Body of pancreas (tissue), 4 donors: ENCODE measurements around the gene LHFPL4. TPM values are rescaled to one million over a fixed set of nuclear protein-coding genes. Genes with fewer than 3 reads are reported as not detected.
"Not testable (repeated sequence)": the region's sequence is repeated elsewhere in the genome, so short reads cannot be mapped to it uniquely, and the experiment has no call there.

ENCODE experiments used
- ATAC-seq: fragments of 150-250 bp; one replicate; pipeline ENCODE4 v1.9.1; 2016
- DNase-seq, 4 donors: peaks; one replicate each; pipeline ENCODE4 v3.0.0-alpha.2; 2019
- H3K27ac ChIP-seq, 4 donors: fragments of 200-600 bp; sonication (generic); 1 replicate in 3 of 4; 2 replicates in 1 of 4; pipeline versions ENCODE4 v1.5.1 to v1.6.1; 2016 to 2019; ENCODE audit warnings: mild to moderate bottlenecking in 1 of 4, mixed read lengths in 1 of 4, moderate library complexity in 1 of 4
- H3K27me3 ChIP-seq, 2 donors: fragments of 200-600 bp; sonication (generic); one replicate each; pipeline ENCODE4 v1.6.0; 2016; ENCODE audit warnings: mild to moderate bottlenecking in 1 of 2
- H3K36me3 ChIP-seq, 2 donors: fragments of 200-600 bp; sonication (generic); replicated peaks in 1 of 2; 2 replicates each; pipeline ENCODE4 v1.5.1; 2016; ENCODE audit warnings: low read depth in 2 of 2; ENCODE audit not compliant: insufficient read depth in 1 of 2
- H3K4me1 ChIP-seq: fragments of 200-600 bp; sonication (generic); one replicate; pipeline ENCODE4 v1.6.0; 2016
- H3K4me3 ChIP-seq, 2 donors: fragments of 200-600 bp; sonication (generic); 1 replicate in 1 of 2; 2 replicates in 1 of 2; pipeline ENCODE4 v1.5.1; 2016 to 2019
- H3K9me3 ChIP-seq, 3 donors: fragments of 200-600 bp; sonication (generic); 1 replicate in 2 of 3; 2 replicates in 1 of 3; pipeline ENCODE4 v1.5.1; 2016
- POLR2A ChIP-seq, 3 donors: fragments of 450-650 bp; IDR thresholded peaks; one replicate each; pipeline ENCODE4 v1.6.1; 2016; ENCODE audit warnings: antibody characterized with exemption in 3 of 3, mild to moderate bottlenecking in 2 of 3
- WGBS, 2 donors: methylation state at CpG; one replicate each; pipeline ENCODE4 v1.1.5; 2017; 5-methylcytosine and 5-hydroxymethylcytosine counted together
- intact Hi-C: fragments of 100-400 bp; cut with DNase I; formaldehyde crosslinking; loops from one replicate; pipeline ENCODE4 v1.15.1; 2023
- total RNA-seq, 2 donors: library from RNA; depleted of rRNA; stranded (reverse); fragments of >200 nt; gene quantifications; one replicate each; pipeline ENCODE4 v1.1.0, GENCODE V29; 2016
- TF ChIP-seq, protein P1 (sequence below), 7 experiments: fragments of 450-650 bp in 4 of 7; fragments of 200-600 bp in 3 of 7; sonication (generic) in 3 of 7; IDR thresholded peaks; one replicate each; pipeline ENCODE4 v1.5.1; 2016 to 2019; ENCODE audit warnings: antibody characterized with exemption in 7 of 7

Gene LHFPL4
- total RNA-seq, 2 donors from 2014 or later, result 0.52 to 0.66 TPM

DNA sequence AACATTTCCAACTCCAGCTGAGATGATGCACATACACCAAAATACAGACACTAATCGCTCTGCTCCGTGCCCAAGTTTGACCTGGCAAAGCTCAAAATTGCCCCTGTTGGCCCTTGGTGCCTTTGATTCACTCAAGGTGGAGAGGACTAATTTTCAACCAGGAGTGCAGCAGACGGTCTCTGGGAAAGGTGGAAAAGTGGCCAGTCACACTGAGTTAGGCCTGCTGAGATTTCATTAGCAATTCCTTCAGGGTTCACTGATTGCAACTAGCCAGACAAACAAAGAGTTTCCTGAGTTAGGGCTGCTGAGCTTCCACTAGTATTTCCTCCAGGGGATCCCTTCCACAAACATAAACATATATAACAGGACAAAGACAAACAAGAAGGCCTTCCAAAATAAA, 28.7 kb upstream of the LHFPL4 start:
- Histone ChIP-seq H3K4me1 (no peaks in the 10 kb centered on the region), H3K9me3 (no peaks in the 10 kb centered on the region), H3K27me3 (no peaks in the 10 kb centered on the region), H3K27ac (no peak overlapping the region), H3K4me3 (no peak overlapping the region), H3K36me3 (no peaks in the 10 kb centered on the region)
- ATAC-seq (no peak), DNase-seq (no peak)
- 61 to 75% methylated on average over 3 of the region's 3 CpGs for WGBS, 2 donors
- intact Hi-C loops, result no loop called here
- TF ChIP-seq, protein P1, sequence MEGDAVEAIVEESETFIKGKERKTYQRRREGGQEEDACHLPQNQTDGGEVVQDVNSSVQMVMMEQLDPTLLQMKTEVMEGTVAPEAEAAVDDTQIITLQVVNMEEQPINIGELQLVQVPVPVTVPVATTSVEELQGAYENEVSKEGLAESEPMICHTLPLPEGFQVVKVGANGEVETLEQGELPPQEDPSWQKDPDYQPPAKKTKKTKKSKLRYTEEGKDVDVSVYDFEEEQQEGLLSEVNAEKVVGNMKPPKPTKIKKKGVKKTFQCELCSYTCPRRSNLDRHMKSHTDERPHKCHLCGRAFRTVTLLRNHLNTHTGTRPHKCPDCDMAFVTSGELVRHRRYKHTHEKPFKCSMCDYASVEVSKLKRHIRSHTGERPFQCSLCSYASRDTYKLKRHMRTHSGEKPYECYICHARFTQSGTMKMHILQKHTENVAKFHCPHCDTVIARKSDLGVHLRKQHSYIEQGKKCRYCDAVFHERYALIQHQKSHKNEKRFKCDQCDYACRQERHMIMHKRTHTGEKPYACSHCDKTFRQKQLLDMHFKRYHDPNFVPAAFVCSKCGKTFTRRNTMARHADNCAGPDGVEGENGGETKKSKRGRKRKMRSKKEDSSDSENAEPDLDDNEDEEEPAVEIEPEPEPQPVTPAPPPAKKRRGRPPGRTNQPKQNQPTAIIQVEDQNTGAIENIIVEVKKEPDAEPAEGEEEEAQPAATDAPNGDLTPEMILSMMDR (IDR thresholded peaks at IDR 0.05), result no peak
- TF ChIP-seq POLR2A (IDR thresholded peaks at IDR 0.05), result no peak

GRCh38 chr3:9581742-9582141, 28.1 kb upstream of the LHFPL4 start:
- TF ChIP-seq, protein P1 (IDR thresholded peaks at IDR 0.05), result no peak
- no peak for TF ChIP-seq POLR2A (IDR thresholded peaks at IDR 0.05)
- intact Hi-C loops, result no loop called here
- Histone ChIP-seq H3K36me3 (no peaks in the 10 kb centered on the region), H3K27me3 (no peaks in the 10 kb centered on the region), H3K4me1 (no peaks in the 10 kb centered on the region), H3K9me3 (no peaks in the 10 kb centered on the region), H3K4me3 (no peak overlapping the region), H3K27ac (no peak overlapping the region)
- WGBS, 2 donors, result 52 to 54% methylated on average over 2 of the region's 2 CpGs
- no peak for DNase-seq
- no peak for ATAC-seq

DNA sequence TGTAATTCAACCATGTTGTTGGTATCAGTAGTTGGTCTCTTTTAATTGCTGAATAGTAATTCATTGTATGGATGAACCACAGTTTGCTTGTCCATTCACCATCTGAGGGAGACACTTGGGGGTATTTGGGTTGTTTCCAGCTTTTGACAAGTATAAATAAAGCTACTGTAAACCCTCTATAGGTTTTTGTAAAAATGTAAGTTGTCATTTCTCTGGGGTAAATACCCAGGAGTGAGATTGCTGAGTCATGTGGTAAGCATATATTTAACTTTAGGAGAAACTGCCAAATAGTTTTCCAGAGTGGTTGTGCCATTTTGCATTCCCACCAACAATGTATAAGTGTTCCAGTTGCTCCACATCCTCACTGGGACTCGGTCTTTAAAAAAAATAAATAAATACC, 15.4 kb upstream of the LHFPL4 start:
- no peaks in the 10 kb centered on the region for H3K36me3 ChIP-seq
- H3K9me3 ChIP-seq, result no peaks in the 10 kb centered on the region
- DNase-seq, result no peak
- no peak overlapping the region for H3K27ac ChIP-seq
- H3K4me3 ChIP-seq, result no peak overlapping the region
- no peaks in the 10 kb centered on the region for H3K27me3 ChIP-seq
- no peaks in the 10 kb centered on the region for H3K4me1 ChIP-seq
- no peak for ATAC-seq
- TF ChIP-seq, protein P1 (IDR thresholded peaks at IDR 0.05), result no peak
- TF ChIP-seq POLR2A (IDR thresholded peaks at IDR 0.05), result no peak
- intact Hi-C loops, result no loop called here
- 58 to 75% methylated on average over 1 of the region's 1 CpG for WGBS, 2 donors

DNA sequence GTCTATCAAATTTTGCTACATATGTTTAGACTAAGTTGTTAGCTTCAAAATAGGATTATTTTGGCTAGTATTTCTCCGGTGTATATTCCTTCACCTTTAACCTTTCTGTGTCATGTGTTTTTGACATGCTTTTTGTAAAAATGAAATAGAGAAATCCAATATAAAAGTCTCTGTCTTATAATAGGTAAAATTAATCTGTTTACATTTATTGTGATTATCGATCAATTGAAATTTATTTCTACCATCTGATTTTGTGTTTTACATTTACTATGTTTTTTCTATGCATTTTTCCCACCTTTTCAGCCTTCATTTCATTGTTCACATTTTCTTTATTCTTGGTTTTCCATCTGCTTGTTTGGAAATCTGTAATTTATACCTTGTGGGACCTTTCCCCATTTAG, 11.7 kb upstream of the LHFPL4 start:
- Histone ChIP-seq H3K9me3 (no peaks in the 10 kb centered on the region), H3K4me1 (no peaks in the 10 kb centered on the region), H3K27ac (no peak overlapping the region), H3K36me3 (no peaks in the 10 kb centered on the region), H3K27me3 (no peaks in the 10 kb centered on the region), H3K4me3 (no peak overlapping the region)
- DNase-seq (no peak), ATAC-seq (no peak)
- no peak for TF ChIP-seq POLR2A (IDR thresholded peaks at IDR 0.05)
- TF ChIP-seq, protein P1 (IDR thresholded peaks at IDR 0.05), result no peak
- 64 to 76% methylated on average over 2 of the region's 2 CpGs for WGBS, 2 donors
- intact Hi-C loops, result no loop called here

DNA sequence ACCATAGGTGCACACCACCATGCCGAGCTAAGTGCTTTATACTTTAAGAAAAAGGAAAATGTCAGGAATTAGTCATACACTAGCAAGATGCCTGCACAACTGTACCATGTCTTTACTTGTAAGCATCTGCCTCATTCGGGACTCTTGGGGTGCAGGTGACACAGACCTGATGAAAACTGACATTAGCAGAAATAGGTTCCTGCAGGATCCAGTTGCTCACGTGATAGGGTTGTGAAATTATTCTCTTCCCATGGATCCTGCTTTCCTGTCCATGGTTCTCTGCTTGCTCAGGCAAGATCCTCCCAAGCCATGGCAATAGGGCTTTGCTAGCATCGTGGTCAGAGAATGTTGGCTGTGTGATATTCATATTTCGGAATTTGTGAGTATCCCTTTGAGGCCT, 10.2 kb upstream of the LHFPL4 start:
- no peaks in the 10 kb centered on the region for H3K36me3 ChIP-seq
- no peaks in the 10 kb centered on the region for H3K27me3 ChIP-seq
- WGBS, 2 donors, result 52 to 61% methylated on average over 5 of the region's 5 CpGs
- ATAC-seq (no peak), DNase-seq (no peak)
- H3K4me3 ChIP-seq, result no peak overlapping the region
- H3K27ac ChIP-seq, result no peak overlapping the region
- H3K4me1 ChIP-seq, result no peaks in the 10 kb centered on the region
- no peaks in the 10 kb centered on the region for H3K9me3 ChIP-seq
- intact Hi-C loops, result no loop called here
- no peak for TF ChIP-seq POLR2A (IDR thresholded peaks at IDR 0.05)
- TF ChIP-seq, protein P1 (IDR thresholded peaks at IDR 0.05), result no peak

DNA sequence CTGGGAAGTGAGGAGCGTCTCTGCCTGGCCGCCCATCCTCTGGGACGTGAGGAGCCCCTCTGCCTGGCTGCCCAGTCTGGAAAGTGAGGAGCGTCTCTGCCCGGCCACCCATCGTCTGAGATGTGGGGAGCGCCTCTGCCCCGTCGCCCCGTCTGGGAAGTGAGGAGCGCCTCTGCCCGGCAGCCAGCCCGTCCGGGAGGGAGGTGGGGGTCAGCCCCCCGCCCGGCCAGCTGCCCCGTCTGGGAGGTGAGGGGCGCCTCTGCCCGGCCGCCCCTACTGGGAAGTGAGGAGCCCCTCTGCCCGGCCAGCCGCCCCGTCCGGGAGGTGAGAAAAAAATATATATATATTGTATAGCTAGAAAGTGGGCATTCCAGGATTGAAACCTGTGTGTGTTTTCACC, 6.4 kb upstream of the LHFPL4 start:
- H3K27ac ChIP-seq, H3K4me1 ChIP-seq, H3K9me3 ChIP-seq, H3K4me3 ChIP-seq, H3K27me3 ChIP-seq, ATAC-seq, intact Hi-C loops, DNase-seq, H3K36me3 ChIP-seq: not testable (repeated sequence)
- WGBS, 2 donors, result 88 to 97% methylated on average over 6 to 17 of the region's 24 CpGs
